ENCODE measurements around the gene NOPCHAP1. TPM values are rescaled to one million over a fixed set of nuclear protein-coding genes. Genes with fewer than 3 reads are reported as not detected.
A peak's percentile ranks its signal among the peaks of the same experiment; 100 is the strongest.

The NOPCHAP1 gene
- total RNA-seq, 1 experiment from 2014 or later: 33.3 TPM

DNA sequence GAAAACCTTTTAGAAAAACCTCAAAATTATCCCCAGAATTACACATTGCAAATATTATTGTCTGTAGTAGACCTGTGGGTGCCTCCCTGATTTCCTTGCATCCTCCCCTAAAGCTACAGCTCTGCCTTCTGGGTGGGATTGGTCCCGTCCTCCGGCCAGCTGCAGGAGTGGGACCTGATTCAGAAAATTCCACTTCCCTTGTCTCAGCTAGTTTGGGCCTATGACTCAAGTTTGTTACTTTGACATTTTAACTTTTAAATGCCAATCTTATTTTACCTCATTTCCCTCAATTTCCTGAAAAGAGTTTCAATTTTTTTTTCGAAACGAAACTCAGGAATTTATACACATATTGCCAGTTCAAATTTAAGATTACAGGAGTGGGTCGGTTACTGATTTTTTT lies 14.8 kb upstream of the NOPCHAP1 start:
- CTCF ChIA-PET: interaction anchor here (0.7 to 2.2 kb wide), 3 partner anchors 11 to 273 kb away, joined by 3 to 7 read pairs (median 4); no protein-coding TSS in a partner anchor
- Mint-ChIP-seq H3K4me1 (ENCODE audit: insufficient read depth, unreplicated experiment) (peaks cover 7% of the 10 kb centered on the region), H3K4me3 (ENCODE audit: unreplicated experiment) (no peak overlapping the region), H3K27me3 (ENCODE audit: insufficient read depth, unreplicated experiment) (no peaks in the 10 kb centered on the region), H3K36me3 (ENCODE audit: insufficient read depth, unreplicated experiment) (no peaks in the 10 kb centered on the region), H3K27ac (ENCODE audit: low read depth, unreplicated experiment) (no peak overlapping the region), H3K9me3 (ENCODE audit: unreplicated experiment) (no peaks in the 10 kb centered on the region)
- POLR2A ChIA-PET: interaction anchor here (0.6 kb wide), 1 partner anchor 112 kb away, joined by 3 read pairs; no protein-coding TSS in a partner anchor
- intact Hi-C loops (cut with micrococcal nuclease): no loop called here
- no peak for DNase-seq (ENCODE audit: unreplicated experiment)
- no TSS peak for BruUV-seq (replicated peaks)
- TF ChIP-seq, protein P1, sequence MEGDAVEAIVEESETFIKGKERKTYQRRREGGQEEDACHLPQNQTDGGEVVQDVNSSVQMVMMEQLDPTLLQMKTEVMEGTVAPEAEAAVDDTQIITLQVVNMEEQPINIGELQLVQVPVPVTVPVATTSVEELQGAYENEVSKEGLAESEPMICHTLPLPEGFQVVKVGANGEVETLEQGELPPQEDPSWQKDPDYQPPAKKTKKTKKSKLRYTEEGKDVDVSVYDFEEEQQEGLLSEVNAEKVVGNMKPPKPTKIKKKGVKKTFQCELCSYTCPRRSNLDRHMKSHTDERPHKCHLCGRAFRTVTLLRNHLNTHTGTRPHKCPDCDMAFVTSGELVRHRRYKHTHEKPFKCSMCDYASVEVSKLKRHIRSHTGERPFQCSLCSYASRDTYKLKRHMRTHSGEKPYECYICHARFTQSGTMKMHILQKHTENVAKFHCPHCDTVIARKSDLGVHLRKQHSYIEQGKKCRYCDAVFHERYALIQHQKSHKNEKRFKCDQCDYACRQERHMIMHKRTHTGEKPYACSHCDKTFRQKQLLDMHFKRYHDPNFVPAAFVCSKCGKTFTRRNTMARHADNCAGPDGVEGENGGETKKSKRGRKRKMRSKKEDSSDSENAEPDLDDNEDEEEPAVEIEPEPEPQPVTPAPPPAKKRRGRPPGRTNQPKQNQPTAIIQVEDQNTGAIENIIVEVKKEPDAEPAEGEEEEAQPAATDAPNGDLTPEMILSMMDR (IDR thresholded peaks at IDR 0.05; ENCODE audit: unreplicated experiment): no peak

GRCh38 chr12:104973250-104973649 lies 12.9 kb upstream of the NOPCHAP1 start:
- no peak overlapping the region for H3K4me3 Mint-ChIP-seq (ENCODE audit: unreplicated experiment)
- no TSS peak for BruUV-seq (replicated peaks)
- H3K27me3 Mint-ChIP-seq (ENCODE audit: insufficient read depth, unreplicated experiment): no peaks in the 10 kb centered on the region
- ChIA-PET POLR2A (interaction anchor here (1.2 to 3.1 kb wide), 2 partner anchors 13 to 15 kb away, joined by 5 to 17 read pairs; partner anchors contain the start of genes NOPCHAP1 and SLC41A2), CTCF (interaction anchor here (0.6 to 1.6 kb wide), 3 partner anchors 8 to 41 kb away, joined by 4 to 6 read pairs (median 4); no protein-coding TSS in a partner anchor)
- TF ChIP-seq, protein P1 (IDR thresholded peaks at IDR 0.05; ENCODE audit: unreplicated experiment): no peak
- H3K27ac Mint-ChIP-seq (ENCODE audit: low read depth, unreplicated experiment): no peak overlapping the region
- no peaks in the 10 kb centered on the region for H3K9me3 Mint-ChIP-seq (ENCODE audit: unreplicated experiment)
- DNase-seq (ENCODE audit: unreplicated experiment): peak; percentile 51
- no peaks in the 10 kb centered on the region for H3K36me3 Mint-ChIP-seq (ENCODE audit: insufficient read depth, unreplicated experiment)
- H3K4me1 Mint-ChIP-seq (ENCODE audit: insufficient read depth, unreplicated experiment): peaks cover 7% of the 10 kb centered on the region
- intact Hi-C loops (cut with micrococcal nuclease): no loop called here

DNA sequence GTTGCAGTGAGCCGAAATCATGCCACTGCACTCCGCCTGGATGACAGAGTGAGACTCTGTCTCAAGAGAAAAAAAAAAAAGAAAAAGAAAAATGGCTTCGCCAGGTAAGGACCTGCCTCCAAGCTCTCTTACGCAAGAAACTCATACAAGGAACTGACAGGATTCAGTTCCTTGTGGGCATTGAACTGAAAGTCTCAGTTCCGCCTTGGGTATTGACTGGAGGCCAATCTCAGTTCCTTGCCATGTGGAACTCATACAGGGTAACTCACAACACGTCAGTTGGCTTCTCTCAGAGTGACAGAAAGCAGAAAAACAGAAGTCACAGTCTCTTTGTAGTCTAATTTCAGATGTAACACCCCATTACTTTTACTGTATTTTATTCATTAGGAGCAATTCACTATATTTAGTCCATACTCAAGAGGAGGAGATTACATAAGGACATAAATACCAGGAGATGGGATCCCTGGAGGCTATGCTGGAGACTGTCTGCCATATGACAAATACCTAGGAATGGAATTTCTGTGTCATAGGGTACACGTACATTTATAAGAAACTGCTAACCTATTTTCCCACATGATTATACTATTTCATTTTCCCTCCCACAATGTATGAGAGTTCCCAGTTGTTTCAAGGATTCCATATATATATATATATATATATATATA lies 11.4 kb upstream of the NOPCHAP1 start:
- Mint-ChIP-seq H3K36me3 (ENCODE audit: insufficient read depth, unreplicated experiment) (no peaks in the 10 kb centered on the region), H3K27me3 (ENCODE audit: insufficient read depth, unreplicated experiment) (no peaks in the 10 kb centered on the region), H3K4me3 (ENCODE audit: unreplicated experiment) (no peak overlapping the region), H3K9me3 (ENCODE audit: unreplicated experiment) (no peaks in the 10 kb centered on the region), H3K27ac (ENCODE audit: low read depth, unreplicated experiment) (peak overlapping the region; percentile 12), H3K4me1 (ENCODE audit: insufficient read depth, unreplicated experiment) (peaks cover 7% of the 10 kb centered on the region)
- intact Hi-C loops (cut with micrococcal nuclease): no loop called here
- TF ChIP-seq, protein P1 (IDR thresholded peaks at IDR 0.05; ENCODE audit: unreplicated experiment): no peak
- peak; percentile 71 for DNase-seq (ENCODE audit: unreplicated experiment)
- POLR2A ChIA-PET: interaction anchor here (0.8 to 3.1 kb wide), 7 partner anchors 8 to 109 kb away, joined by 3 to 17 read pairs (median 3); partner anchors contain the start of genes NOPCHAP1 and SLC41A2
- CTCF ChIA-PET: interaction anchor here (0.6 to 1.6 kb wide), 2 partner anchors 15 to 645 kb away, joined by 6 to 8 read pairs; no protein-coding TSS in a partner anchor
- no TSS peak for BruUV-seq (replicated peaks)

GRCh38 chr12:104975587-104976343 lies 10.4 kb upstream of the NOPCHAP1 start:
- Mint-ChIP-seq H3K36me3 (ENCODE audit: insufficient read depth, unreplicated experiment) (no peaks in the 10 kb centered on the region), H3K4me3 (ENCODE audit: unreplicated experiment) (no peak overlapping the region), H3K27me3 (ENCODE audit: insufficient read depth, unreplicated experiment) (no peaks in the 10 kb centered on the region), H3K9me3 (ENCODE audit: unreplicated experiment) (no peaks in the 10 kb centered on the region), H3K4me1 (ENCODE audit: insufficient read depth, unreplicated experiment) (peaks cover 7% of the 10 kb centered on the region), H3K27ac (ENCODE audit: low read depth, unreplicated experiment) (no peak overlapping the region)
- peak; percentile 84 for DNase-seq (ENCODE audit: unreplicated experiment)
- POLR2A ChIA-PET: interaction anchor here (0.9 to 1.3 kb wide), 3 partner anchors 9 to 17 kb away, joined by 3 to 12 read pairs (median 3); partner anchors contain the start of gene NOPCHAP1
- TF ChIP-seq, protein P1 (IDR thresholded peaks at IDR 0.05; ENCODE audit: unreplicated experiment): no peak
- CTCF ChIA-PET: no interaction called here
- intact Hi-C loops (cut with micrococcal nuclease): no loop called here
- BruUV-seq (replicated peaks): no TSS peak

Data from MCF 10A (cell line).